GM18526 (cell line): ENCODE measurements around the gene EHF.

Experiments used
- POLR2A ChIP-seq: IDR thresholded peaks from 3 replicates; pipeline ENCODE4 v1.6.1; 2011; ENCODE audit not compliant: insufficient read length; ENCODE audit errors: extremely low read depth

The EHF gene

GRCh38 chr11:34610324-34611041 lies 10.4 kb upstream of the EHF start:
- TF ChIP-seq POLR2A = no peak

GRCh38 chr11:34613015-34613414 lies 7.9 kb upstream of the EHF start:
- TF ChIP-seq POLR2A = no peak

- TF ChIP-seq POLR2A = no peak
These were observed 7.3 kb upstream of the EHF start for GRCh38 chr11:34613552-34614056.

GRCh38 chr11:34614344-34615104 lies 6.4 kb upstream of the EHF start:
- TF ChIP-seq POLR2A = no peak

- TF ChIP-seq POLR2A = no peak
These were observed 4.8 kb upstream of the EHF start for GRCh38 chr11:34616086-34616485.

- no peak for TF ChIP-seq POLR2A
These were observed 3.9 kb upstream of the EHF start for GRCh38 chr11:34616830-34617504.

GRCh38 chr11:34618406-34618805 lies 2.5 kb upstream of the EHF start:
- no peak for TF ChIP-seq POLR2A

- TF ChIP-seq POLR2A = no peak
These were observed 1.8 kb upstream of the EHF start for GRCh38 chr11:34619062-34619516.

GRCh38 chr11:34620202-34620601 lies 691 bp upstream of the EHF start:
- TF ChIP-seq POLR2A = no peak

GRCh38 chr11:34621876-34622275 lies 983 bp downstream of the EHF start:
- no peak for TF ChIP-seq POLR2A

- no peak for TF ChIP-seq POLR2A
These were observed 2.6 kb downstream of the EHF start for GRCh38 chr11:34623463-34623862.

- TF ChIP-seq POLR2A = no peak
These were observed 3.2 kb downstream of the EHF start for GRCh38 chr11:34624069-34624468.

- TF ChIP-seq POLR2A = no peak
These were observed 4.7 kb downstream of the EHF start for GRCh38 chr11:34625576-34625975.

GRCh38 chr11:34626393-34626792 lies 5.5 kb downstream of the EHF start:
- no peak for TF ChIP-seq POLR2A

- TF ChIP-seq POLR2A = no peak
These were observed 6.3 kb downstream of the EHF start for GRCh38 chr11:34627197-34627596.

- TF ChIP-seq POLR2A = no peak
These were observed 8.8 kb downstream of the EHF start for GRCh38 chr11:34629711-34630110.
